ENCODE results near the gene SLC25A48.

Gene SLC25A48

DNA sequence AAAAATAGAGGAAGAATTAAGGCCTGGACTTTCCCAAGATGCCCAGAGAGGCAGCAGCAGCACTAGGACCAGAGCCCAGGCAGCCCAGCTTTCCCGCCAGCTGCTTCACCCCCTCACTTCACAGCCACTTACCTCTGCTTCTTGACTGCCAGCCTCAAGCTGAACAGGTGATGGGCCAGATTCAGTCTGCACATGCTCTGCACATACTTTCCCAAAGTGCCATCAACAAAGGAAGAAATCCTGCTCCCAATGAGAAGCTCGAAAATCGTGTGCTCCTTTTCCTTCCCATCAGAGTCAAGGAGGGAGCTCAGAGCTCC lies 4.1 kb upstream of the SLC25A48 start:
- H3K9ac ChIP-seq (ENCODE audit: low read length) = no peak overlapping the region
- H2AFZ ChIP-seq (ENCODE audit: insufficient read depth, low read length, poor library complexity) = no peak overlapping the region
- H3K18ac ChIP-seq (ENCODE audit: low read length) = no peak overlapping the region
- no peak overlapping the region for H3K14ac ChIP-seq (ENCODE audit: low read length)
- H3K27me3 ChIP-seq (ENCODE audit: insufficient read depth, low read length) = peaks cover 15% of the 10 kb centered on the region
- H2BK120ac ChIP-seq (ENCODE audit: insufficient read depth, low read length, poor library complexity) = no peak overlapping the region
- no peaks in the 10 kb centered on the region for H3K79me2 ChIP-seq (ENCODE audit: control insufficient read depth, insufficient read depth, low read length, poor library complexity)
- no peaks in the 10 kb centered on the region for H3K9me3 ChIP-seq (ENCODE audit: insufficient read depth, low read depth, low read length)
- DNase-seq = no peak
- no peak overlapping the region for H2BK12ac ChIP-seq (ENCODE audit: low read length)
- H3K4me1 ChIP-seq (ENCODE audit: control insufficient read depth in 1 of 2, insufficient read depth in 2 of 2, low read length in 2 of 2) = peaks cover 0 to 5% of the 10 kb centered on the region in 2 experiments
- no peak overlapping the region for H3K27ac ChIP-seq (ENCODE audit: low read depth, low read length)
- H2AK5ac ChIP-seq (ENCODE audit: low read length) = no peak overlapping the region
- no peak overlapping the region for H3K23ac ChIP-seq (ENCODE audit: low read length)
- H3K79me1 ChIP-seq (ENCODE audit: low read length) = no peaks in the 10 kb centered on the region
- WGBS (ENCODE audit: extremely low coverage, insufficient coverage, insufficient read length) = no CpG with 5 or more reads among the region's 3 CpGs
- no peak overlapping the region for H4K12ac ChIP-seq (ENCODE audit: low read depth, low read length)
- no peak overlapping the region for H4K8ac ChIP-seq (ENCODE audit: low read depth, low read length)
- H2BK5ac ChIP-seq (ENCODE audit: low read depth, low read length, poor library complexity) = no peak overlapping the region
- H3K36me3 ChIP-seq (ENCODE audit: control insufficient read depth in 1 of 2, insufficient read depth in 2 of 2, low read length in 2 of 2) = no peaks in the 10 kb centered on the region
- H3K4me2 ChIP-seq (ENCODE audit: low read length) = no peak overlapping the region
- no peak overlapping the region for H4K91ac ChIP-seq (ENCODE audit: low read depth, low read length)
- H3K4me3 ChIP-seq (ENCODE audit: low read depth, low read length) = no peak overlapping the region
- no peak overlapping the region for H3K4ac ChIP-seq (ENCODE audit: low read depth, low read length)

DNA sequence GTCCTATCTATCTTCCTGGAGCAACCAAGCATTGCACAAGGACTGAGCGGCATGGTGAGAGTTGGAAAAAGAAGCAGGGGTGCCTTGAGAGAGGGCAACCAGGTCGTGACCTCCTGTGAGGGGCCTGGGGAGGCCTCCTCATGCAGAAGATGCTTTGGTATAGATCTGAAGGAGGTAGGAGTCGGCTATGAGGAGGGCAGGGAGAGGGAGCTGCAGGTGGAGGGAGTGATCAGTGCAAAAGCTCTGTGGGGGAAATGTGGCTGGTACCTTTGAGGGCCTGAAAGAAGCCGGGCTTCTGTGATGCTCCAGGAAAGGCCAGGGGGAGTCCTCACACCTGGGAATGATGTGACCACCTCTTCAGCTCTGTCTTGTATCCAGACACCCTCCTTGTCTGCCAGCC lies 3.6 kb upstream of the SLC25A48 start:
- WGBS (ENCODE audit: extremely low coverage, insufficient coverage, insufficient read length) = no CpG with 5 or more reads among the region's 4 CpGs
- H3K18ac ChIP-seq (ENCODE audit: low read length) = no peak overlapping the region

DNA sequence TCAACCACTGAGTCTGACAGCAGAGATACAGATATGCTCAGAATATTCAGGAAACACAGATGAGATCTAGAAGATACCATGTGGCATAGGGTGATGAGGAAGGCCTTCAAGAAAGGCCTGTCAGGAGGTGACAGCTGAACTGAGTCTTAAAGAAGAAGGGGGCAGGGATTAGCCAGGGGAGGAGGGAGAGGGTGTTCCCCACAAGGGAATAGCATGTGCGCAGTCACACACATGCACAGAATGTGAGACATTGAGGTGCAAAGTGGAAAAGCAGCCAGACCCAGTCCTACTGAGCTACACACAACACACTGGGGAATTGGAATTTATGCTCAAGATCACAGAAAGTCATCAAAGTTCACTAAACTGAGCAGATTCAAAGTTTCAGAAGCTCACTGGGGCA lies 3.0 kb upstream of the SLC25A48 start:
- no peak overlapping the region for H3K4ac ChIP-seq (ENCODE audit: low read depth, low read length)
- H3K14ac ChIP-seq (ENCODE audit: low read length) = no peak overlapping the region
- H3K9me3 ChIP-seq (ENCODE audit: insufficient read depth, low read depth, low read length) = no peaks in the 10 kb centered on the region
- no peak overlapping the region for H2AFZ ChIP-seq (ENCODE audit: insufficient read depth, low read length, poor library complexity)
- H3K4me3 ChIP-seq (ENCODE audit: low read depth, low read length) = no peak overlapping the region
- no peak overlapping the region for H2BK12ac ChIP-seq (ENCODE audit: low read length)
- H3K79me1 ChIP-seq (ENCODE audit: low read length) = no peaks in the 10 kb centered on the region
- no peak overlapping the region for H4K8ac ChIP-seq (ENCODE audit: low read depth, low read length)
- H4K91ac ChIP-seq (ENCODE audit: low read depth, low read length) = no peak overlapping the region
- no peak overlapping the region for H3K23ac ChIP-seq (ENCODE audit: low read length)
- no peaks in the 10 kb centered on the region for H3K36me3 ChIP-seq (ENCODE audit: control insufficient read depth in 1 of 2, insufficient read depth in 2 of 2, low read length in 2 of 2)
- H2BK120ac ChIP-seq (ENCODE audit: insufficient read depth, low read length, poor library complexity) = no peak overlapping the region
- H3K18ac ChIP-seq (ENCODE audit: low read length) = no peak overlapping the region
- H2AK5ac ChIP-seq (ENCODE audit: low read length) = no peak overlapping the region
- H4K12ac ChIP-seq (ENCODE audit: low read depth, low read length) = no peak overlapping the region
- DNase-seq = no peak
- no CpG with 5 or more reads among the region's 1 CpG for WGBS (ENCODE audit: extremely low coverage, insufficient coverage, insufficient read length)
- H3K4me1 ChIP-seq (ENCODE audit: control insufficient read depth in 1 of 2, insufficient read depth in 2 of 2, low read length in 2 of 2) = peaks cover 0 to 5% of the 10 kb centered on the region in 2 experiments
- no peak overlapping the region for H3K9ac ChIP-seq (ENCODE audit: low read length)
- H3K27ac ChIP-seq (ENCODE audit: low read depth, low read length) = no peak overlapping the region
- no peak overlapping the region for H3K4me2 ChIP-seq (ENCODE audit: low read length)
- no peaks in the 10 kb centered on the region for H3K79me2 ChIP-seq (ENCODE audit: control insufficient read depth, insufficient read depth, low read length, poor library complexity)
- H2BK5ac ChIP-seq (ENCODE audit: low read depth, low read length, poor library complexity) = no peak overlapping the region
- H3K27me3 ChIP-seq (ENCODE audit: insufficient read depth, low read length) = peaks cover 16% of the 10 kb centered on the region

More for the DNA sequence above, 3.6 kb upstream of the SLC25A48 start:
- Histone ChIP-seq H3K27ac (ENCODE audit: low read depth, low read length) (no peak overlapping the region), H3K36me3 (ENCODE audit: control insufficient read depth in 1 of 2, insufficient read depth in 2 of 2, low read length in 2 of 2) (no peaks in the 10 kb centered on the region), H3K27me3 (ENCODE audit: insufficient read depth, low read length) (peaks cover 16% of the 10 kb centered on the region), H3K79me2 (ENCODE audit: control insufficient read depth, insufficient read depth, low read length, poor library complexity) (no peaks in the 10 kb centered on the region), H3K9ac (ENCODE audit: low read length) (no peak overlapping the region), H2AFZ (ENCODE audit: insufficient read depth, low read length, poor library complexity) (no peak overlapping the region), H2BK12ac (ENCODE audit: low read length) (no peak overlapping the region), H3K4me3 (ENCODE audit: low read depth, low read length) (no peak overlapping the region), H3K4me2 (ENCODE audit: low read length) (no peak overlapping the region), H3K4me1 (ENCODE audit: control insufficient read depth in 1 of 2, insufficient read depth in 2 of 2, low read length in 2 of 2) (peaks cover 0 to 5% of the 10 kb centered on the region in 2 experiments), H2AK5ac (ENCODE audit: low read length) (no peak overlapping the region), H2BK5ac (ENCODE audit: low read depth, low read length, poor library complexity) (no peak overlapping the region), H2BK120ac (ENCODE audit: insufficient read depth, low read length, poor library complexity) (no peak overlapping the region), H3K4ac (ENCODE audit: low read depth, low read length) (no peak overlapping the region), H3K79me1 (ENCODE audit: low read length) (no peaks in the 10 kb centered on the region), H4K91ac (ENCODE audit: low read depth, low read length) (no peak overlapping the region), H3K14ac (ENCODE audit: low read length) (no peak overlapping the region), H4K8ac (ENCODE audit: low read depth, low read length) (no peak overlapping the region), H3K23ac (ENCODE audit: low read length) (no peak overlapping the region), H3K9me3 (ENCODE audit: insufficient read depth, low read depth, low read length) (no peaks in the 10 kb centered on the region), H4K12ac (ENCODE audit: low read depth, low read length) (no peak overlapping the region)
- DNase-seq = no peak

DNA sequence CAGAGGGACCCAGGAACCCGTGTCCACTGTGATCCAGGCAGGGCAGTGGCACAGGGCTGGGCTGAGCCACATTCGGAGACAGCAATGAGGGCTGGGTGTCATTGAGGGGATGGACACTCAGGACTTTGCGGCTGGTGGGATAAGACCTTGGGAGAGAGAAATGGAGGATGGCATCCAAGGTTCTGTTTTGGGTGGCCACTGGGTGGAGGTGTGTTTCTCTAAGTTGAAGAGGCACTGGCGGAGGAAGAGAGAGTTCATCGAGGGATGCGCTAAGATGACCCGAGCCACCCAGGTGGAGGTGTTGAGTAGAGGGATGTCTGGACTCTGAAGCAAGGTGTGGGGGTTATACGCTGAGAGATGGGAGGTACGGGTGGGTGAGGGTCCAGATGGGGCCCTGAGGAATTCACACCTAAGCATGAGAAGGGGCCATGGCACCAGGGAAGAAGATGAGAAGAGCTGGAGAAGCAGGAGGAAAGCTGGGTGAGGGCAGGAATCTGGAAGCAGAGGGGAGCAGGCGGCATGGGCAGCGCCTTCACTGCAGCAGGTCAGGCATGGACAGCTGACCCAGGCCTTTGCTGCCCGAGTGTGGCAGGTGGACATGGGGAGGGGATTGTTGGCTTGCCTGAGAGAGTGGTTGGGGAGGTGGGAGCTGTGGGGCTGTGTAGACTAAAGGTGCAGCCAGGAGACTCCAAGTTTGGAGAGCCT lies 2.5 kb upstream of the SLC25A48 start:
- Histone ChIP-seq H2BK12ac (ENCODE audit: low read length) (no peak overlapping the region), H2BK120ac (ENCODE audit: insufficient read depth, low read length, poor library complexity) (no peak overlapping the region), H3K23ac (ENCODE audit: low read length) (no peak overlapping the region), H4K8ac (ENCODE audit: low read depth, low read length) (no peak overlapping the region), H3K14ac (ENCODE audit: low read length) (no peak overlapping the region), H3K9me3 (ENCODE audit: insufficient read depth, low read depth, low read length) (peaks cover under 1% of the 10 kb centered on the region), H3K79me2 (ENCODE audit: control insufficient read depth, insufficient read depth, low read length, poor library complexity) (no peaks in the 10 kb centered on the region), H2AK5ac (ENCODE audit: low read length) (no peak overlapping the region), H3K4ac (ENCODE audit: low read depth, low read length) (no peak overlapping the region), H2BK5ac (ENCODE audit: low read depth, low read length, poor library complexity) (no peak overlapping the region), H4K91ac (ENCODE audit: low read depth, low read length) (no peak overlapping the region), H3K79me1 (ENCODE audit: low read length) (no peaks in the 10 kb centered on the region), H3K4me2 (ENCODE audit: low read length) (no peak overlapping the region), H3K36me3 (ENCODE audit: control insufficient read depth in 1 of 2, insufficient read depth in 2 of 2, low read length in 2 of 2) (no peaks in the 10 kb centered on the region), H3K9ac (ENCODE audit: low read length) (no peak overlapping the region), H3K27ac (ENCODE audit: low read depth, low read length) (no peak overlapping the region), H3K18ac (ENCODE audit: low read length) (no peak overlapping the region), H2AFZ (ENCODE audit: insufficient read depth, low read length, poor library complexity) (no peak overlapping the region), H3K27me3 (ENCODE audit: insufficient read depth, low read length) (peaks cover 16% of the 10 kb centered on the region), H4K12ac (ENCODE audit: low read depth, low read length) (no peak overlapping the region), H3K4me1 (ENCODE audit: control insufficient read depth in 1 of 2, insufficient read depth in 2 of 2, low read length in 2 of 2) (peaks cover 0 to 5% of the 10 kb centered on the region in 2 experiments), H3K4me3 (ENCODE audit: low read depth, low read length) (no peak overlapping the region)
- no CpG with 5 or more reads among the region's 12 CpGs for WGBS (ENCODE audit: extremely low coverage, insufficient coverage, insufficient read length)
- no peak for DNase-seq
